ENCODE data around the gene LMF1.

Gene LMF1

GRCh38 chr16:912684-913613 lies 57.8 kb downstream of the LMF1 start:
- TF ChIP-seq POLR2AphosphoS5 (IDR thresholded peaks at IDR 0.05; ENCODE audit: low read depth, low read length), result no peak
- TF ChIP-seq, protein P1, sequence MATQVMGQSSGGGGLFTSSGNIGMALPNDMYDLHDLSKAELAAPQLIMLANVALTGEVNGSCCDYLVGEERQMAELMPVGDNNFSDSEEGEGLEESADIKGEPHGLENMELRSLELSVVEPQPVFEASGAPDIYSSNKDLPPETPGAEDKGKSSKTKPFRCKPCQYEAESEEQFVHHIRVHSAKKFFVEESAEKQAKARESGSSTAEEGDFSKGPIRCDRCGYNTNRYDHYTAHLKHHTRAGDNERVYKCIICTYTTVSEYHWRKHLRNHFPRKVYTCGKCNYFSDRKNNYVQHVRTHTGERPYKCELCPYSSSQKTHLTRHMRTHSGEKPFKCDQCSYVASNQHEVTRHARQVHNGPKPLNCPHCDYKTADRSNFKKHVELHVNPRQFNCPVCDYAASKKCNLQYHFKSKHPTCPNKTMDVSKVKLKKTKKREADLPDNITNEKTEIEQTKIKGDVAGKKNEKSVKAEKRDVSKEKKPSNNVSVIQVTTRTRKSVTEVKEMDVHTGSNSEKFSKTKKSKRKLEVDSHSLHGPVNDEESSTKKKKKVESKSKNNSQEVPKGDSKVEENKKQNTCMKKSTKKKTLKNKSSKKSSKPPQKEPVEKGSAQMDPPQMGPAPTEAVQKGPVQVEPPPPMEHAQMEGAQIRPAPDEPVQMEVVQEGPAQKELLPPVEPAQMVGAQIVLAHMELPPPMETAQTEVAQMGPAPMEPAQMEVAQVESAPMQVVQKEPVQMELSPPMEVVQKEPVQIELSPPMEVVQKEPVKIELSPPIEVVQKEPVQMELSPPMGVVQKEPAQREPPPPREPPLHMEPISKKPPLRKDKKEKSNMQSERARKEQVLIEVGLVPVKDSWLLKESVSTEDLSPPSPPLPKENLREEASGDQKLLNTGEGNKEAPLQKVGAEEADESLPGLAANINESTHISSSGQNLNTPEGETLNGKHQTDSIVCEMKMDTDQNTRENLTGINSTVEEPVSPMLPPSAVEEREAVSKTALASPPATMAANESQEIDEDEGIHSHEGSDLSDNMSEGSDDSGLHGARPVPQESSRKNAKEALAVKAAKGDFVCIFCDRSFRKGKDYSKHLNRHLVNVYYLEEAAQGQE (IDR thresholded peaks at IDR 0.05; ENCODE audit: insufficient read depth in 1 of 2, low read depth in 2 of 2, low read length in 2 of 2), result no peak
- TF ChIP-seq TAF1 (IDR thresholded peaks at IDR 0.05; ENCODE audit: borderline replicate concordance, insufficient read depth, low read length), result no peak
- TF ChIP-seq FOXP2 (optimal IDR thresholded peaks at IDR 0.05; ENCODE audit: borderline replicate concordance, extremely low read depth, extremely low read length, insufficient read depth), result no peak
- TF ChIP-seq SIN3A (IDR thresholded peaks at IDR 0.05; ENCODE audit: borderline replicate concordance, insufficient read depth, low read length), result no peak

DNA sequence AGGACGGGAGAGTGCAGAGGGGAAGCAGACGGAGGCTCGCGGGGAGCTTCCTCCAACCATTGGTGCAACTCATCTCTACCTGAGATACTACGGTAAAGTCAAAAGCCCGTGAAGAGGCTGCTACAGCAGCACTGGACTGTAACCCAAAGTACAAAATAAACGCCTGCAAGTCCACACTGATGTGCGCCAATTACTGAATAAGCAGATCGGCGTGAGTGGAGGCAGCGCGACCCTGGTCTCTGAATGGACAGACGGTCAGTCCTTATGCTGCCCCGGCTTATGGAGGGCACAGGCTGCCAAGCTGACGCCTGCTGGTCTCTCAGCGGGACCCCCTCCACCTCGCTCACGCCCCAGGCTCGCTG lies 58.5 kb downstream of the LMF1 start:
- TF ChIP-seq, protein P1 (IDR thresholded peaks at IDR 0.05; ENCODE audit: insufficient read depth in 1 of 2, low read depth in 2 of 2, low read length in 2 of 2), result no peak
- TF ChIP-seq TAF1 (IDR thresholded peaks at IDR 0.05; ENCODE audit: borderline replicate concordance, insufficient read depth, low read length) (no peak), FOXP2 (optimal IDR thresholded peaks at IDR 0.05; ENCODE audit: borderline replicate concordance, extremely low read depth, extremely low read length, insufficient read depth) (no peak), POLR2AphosphoS5 (IDR thresholded peaks at IDR 0.05; ENCODE audit: low read depth, low read length) (no peak), SIN3A (IDR thresholded peaks at IDR 0.05; ENCODE audit: borderline replicate concordance, insufficient read depth, low read length) (no peak)

- TF ChIP-seq FOXP2 (optimal IDR thresholded peaks at IDR 0.05; ENCODE audit: borderline replicate concordance, extremely low read depth, extremely low read length, insufficient read depth) (no peak), POLR2AphosphoS5 (IDR thresholded peaks at IDR 0.05; ENCODE audit: low read depth, low read length) (no peak), TAF1 (IDR thresholded peaks at IDR 0.05; ENCODE audit: borderline replicate concordance, insufficient read depth, low read length) (no peak), SIN3A (IDR thresholded peaks at IDR 0.05; ENCODE audit: borderline replicate concordance, insufficient read depth, low read length) (no peak)
- TF ChIP-seq, protein P1 (IDR thresholded peaks at IDR 0.05; ENCODE audit: insufficient read depth in 1 of 2, low read depth in 2 of 2, low read length in 2 of 2), result no peak
Observed at GRCh38 chr16:911604-912321, 59.0 kb downstream of the LMF1 start.

GRCh38 chr16:911101-911500 lies 59.7 kb downstream of the LMF1 start:
- TF ChIP-seq TAF1 (IDR thresholded peaks at IDR 0.05; ENCODE audit: borderline replicate concordance, insufficient read depth, low read length) (no peak), SIN3A (IDR thresholded peaks at IDR 0.05; ENCODE audit: borderline replicate concordance, insufficient read depth, low read length) (no peak), FOXP2 (optimal IDR thresholded peaks at IDR 0.05; ENCODE audit: borderline replicate concordance, extremely low read depth, extremely low read length, insufficient read depth) (no peak), POLR2AphosphoS5 (IDR thresholded peaks at IDR 0.05; ENCODE audit: low read depth, low read length) (no peak)
- TF ChIP-seq, protein P1 (IDR thresholded peaks at IDR 0.05; ENCODE audit: insufficient read depth in 1 of 2, low read depth in 2 of 2, low read length in 2 of 2), result no peak

Data from PFSK-1 (cell line).